ENCODE data around the gene PTPRS.

The PTPRS gene

GRCh38 chr19:5355693-5356092, 15.1 kb upstream of the PTPRS start:
- POLR2A ChIA-PET, result interaction anchor here (0.6 kb wide), 1 partner anchor 175 kb away, joined by 3 read pairs; no protein-coding TSS in a partner anchor
- Histone ChIP-seq H3K27me3 (replicated peaks in 2 of 5; ENCODE audit: control insufficient read depth in 4 of 5, insufficient read depth in 5 of 5, low read length in 4 of 5) (peaks cover 2 to 33% (median 13%) of the 10 kb centered on the region in 5 experiments), H3K4me3 (ENCODE audit: control insufficient read depth in 1 of 7, extremely low read depth in 1 of 7, insufficient read depth in 4 of 7, low read depth in 2 of 7, low read length in 6 of 7) (no peak overlapping the region), H3K27ac (ENCODE audit: insufficient read depth in 1 of 2, low read depth in 1 of 2, low read length in 2 of 2, poor library complexity in 1 of 2, severe bottlenecking in 2 of 2) (no peak overlapping the region), H3K36me3 (ENCODE audit: control insufficient read depth in 4 of 4, insufficient read depth in 4 of 4, low read length in 3 of 4) (no peaks in the 10 kb centered on the region), H3K4me1 (ENCODE audit: control extremely low read depth in 1 of 4, control insufficient read depth in 4 of 4, insufficient read depth in 4 of 4, low read length in 3 of 4) (no peaks in the 10 kb centered on the region), H3K9me3 (ENCODE audit: control extremely low read depth in 1 of 5, control insufficient read depth in 4 of 5, insufficient read depth in 2 of 5, low read depth in 1 of 5, low read length in 4 of 5) (no peaks in the 10 kb centered on the region)
- no peak for DNase-seq
- 58% methylated on average over 5 of the region's 5 CpGs for WGBS (ENCODE audit: insufficient coverage)
- CTCF ChIA-PET, result no interaction called here

DNA sequence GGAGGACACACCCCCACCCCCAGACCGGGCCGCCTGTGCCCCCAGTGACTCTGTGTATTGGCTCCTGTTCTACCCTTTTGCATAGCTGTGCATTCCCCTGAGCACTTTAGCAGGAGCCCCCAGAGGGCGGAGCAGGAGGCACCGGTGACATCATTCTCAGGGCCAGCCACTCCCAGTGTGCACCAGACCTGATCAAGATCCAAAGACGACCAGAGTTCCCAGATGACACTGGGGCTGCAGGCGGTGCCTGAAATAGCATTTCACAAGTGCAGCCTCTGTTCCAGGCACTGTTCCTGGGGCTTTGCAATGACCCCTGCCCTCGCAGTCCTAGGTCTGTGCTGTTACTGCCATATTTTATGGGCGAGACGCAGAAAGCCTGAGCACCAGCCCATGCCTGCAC, 14.5 kb upstream of the PTPRS start:
- DNase-seq, result no peak

DNA sequence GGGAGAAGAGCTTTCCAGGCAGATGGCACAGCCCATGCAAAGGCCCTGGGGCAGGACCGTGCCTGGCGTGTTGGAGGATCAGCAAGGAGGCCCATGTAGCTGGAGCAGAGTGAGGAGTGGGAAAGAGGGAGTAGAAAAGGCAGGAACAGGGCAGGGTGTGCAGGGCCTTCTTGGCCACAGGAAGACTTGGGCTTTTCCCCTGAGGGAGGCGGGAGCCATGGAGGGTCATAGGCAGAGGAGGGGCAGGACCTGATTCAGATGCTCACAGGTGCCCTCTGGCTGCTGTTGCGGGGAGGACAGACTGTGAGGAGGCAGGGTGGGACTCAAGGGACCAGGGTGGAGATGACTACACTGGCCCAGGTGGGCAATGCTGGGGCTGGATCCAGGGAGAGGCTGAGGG, 13.8 kb upstream of the PTPRS start:
- H3K27me3 ChIP-seq (replicated peaks in 2 of 5; ENCODE audit: control insufficient read depth in 4 of 5, insufficient read depth in 5 of 5, low read length in 4 of 5), result peaks cover 2 to 30% (median 13%) of the 10 kb centered on the region in 5 experiments
- H3K4me3 ChIP-seq (ENCODE audit: control insufficient read depth in 1 of 7, extremely low read depth in 1 of 7, insufficient read depth in 4 of 7, low read depth in 2 of 7, low read length in 6 of 7), result no peak overlapping the region
- no peak for DNase-seq
- POLR2A ChIA-PET, result no interaction called here
- CTCF ChIA-PET, result no interaction called here
- no peaks in the 10 kb centered on the region for H3K9me3 ChIP-seq (ENCODE audit: control extremely low read depth in 1 of 5, control insufficient read depth in 4 of 5, insufficient read depth in 2 of 5, low read depth in 1 of 5, low read length in 4 of 5)
- no peaks in the 10 kb centered on the region for H3K36me3 ChIP-seq (ENCODE audit: control insufficient read depth in 4 of 4, insufficient read depth in 4 of 4, low read length in 3 of 4)
- WGBS (ENCODE audit: insufficient coverage), result 94% methylated on average over 3 of the region's 4 CpGs
- H3K27ac ChIP-seq (ENCODE audit: insufficient read depth in 1 of 2, low read depth in 1 of 2, low read length in 2 of 2, poor library complexity in 1 of 2, severe bottlenecking in 2 of 2), result no peak overlapping the region
- H3K4me1 ChIP-seq (ENCODE audit: control extremely low read depth in 1 of 4, control insufficient read depth in 4 of 4, insufficient read depth in 4 of 4, low read length in 3 of 4), result no peaks in the 10 kb centered on the region

More for the DNA sequence above, 14.5 kb upstream of the PTPRS start:
- 59% methylated on average over 7 of the region's 9 CpGs for WGBS (ENCODE audit: insufficient coverage)
- Histone ChIP-seq H3K4me3 (ENCODE audit: control insufficient read depth in 1 of 7, extremely low read depth in 1 of 7, insufficient read depth in 4 of 7, low read depth in 2 of 7, low read length in 6 of 7) (no peak overlapping the region), H3K27ac (ENCODE audit: insufficient read depth in 1 of 2, low read depth in 1 of 2, low read length in 2 of 2, poor library complexity in 1 of 2, severe bottlenecking in 2 of 2) (no peak overlapping the region), H3K9me3 (ENCODE audit: control extremely low read depth in 1 of 5, control insufficient read depth in 4 of 5, insufficient read depth in 2 of 5, low read depth in 1 of 5, low read length in 4 of 5) (no peaks in the 10 kb centered on the region), H3K27me3 (replicated peaks in 2 of 5; ENCODE audit: control insufficient read depth in 4 of 5, insufficient read depth in 5 of 5, low read length in 4 of 5) (peaks cover 2 to 30% (median 13%) of the 10 kb centered on the region in 5 experiments), H3K4me1 (ENCODE audit: control extremely low read depth in 1 of 4, control insufficient read depth in 4 of 4, insufficient read depth in 4 of 4, low read length in 3 of 4) (no peaks in the 10 kb centered on the region), H3K36me3 (ENCODE audit: control insufficient read depth in 4 of 4, insufficient read depth in 4 of 4, low read length in 3 of 4) (no peaks in the 10 kb centered on the region)
- ChIA-PET POLR2A (no interaction called here), CTCF (no interaction called here)

GRCh38 chr19:5352229-5352763, 11.7 kb upstream of the PTPRS start:
- no peak overlapping the region for H3K27ac ChIP-seq (ENCODE audit: insufficient read depth in 1 of 2, low read depth in 1 of 2, low read length in 2 of 2, poor library complexity in 1 of 2, severe bottlenecking in 2 of 2)
- ChIA-PET CTCF (no interaction called here), POLR2A (no interaction called here)
- H3K9me3 ChIP-seq (ENCODE audit: control extremely low read depth in 1 of 5, control insufficient read depth in 4 of 5, insufficient read depth in 2 of 5, low read depth in 1 of 5, low read length in 4 of 5), result peaks cover 0 to 6% (median 0%) of the 10 kb centered on the region in 5 experiments
- DNase-seq, result no peak
- no peaks in the 10 kb centered on the region for H3K36me3 ChIP-seq (ENCODE audit: control insufficient read depth in 4 of 4, insufficient read depth in 4 of 4, low read length in 3 of 4)
- WGBS (ENCODE audit: insufficient coverage), result 58% methylated on average over 7 of the region's 8 CpGs
- H3K27me3 ChIP-seq (replicated peaks in 2 of 5; ENCODE audit: control insufficient read depth in 4 of 5, insufficient read depth in 5 of 5, low read length in 4 of 5), result peaks cover 0 to 24% (median 15%) of the 10 kb centered on the region in 5 experiments
- no peaks in the 10 kb centered on the region for H3K4me1 ChIP-seq (ENCODE audit: control extremely low read depth in 1 of 4, control insufficient read depth in 4 of 4, insufficient read depth in 4 of 4, low read length in 3 of 4)
- no peak overlapping the region for H3K4me3 ChIP-seq (ENCODE audit: control insufficient read depth in 1 of 7, extremely low read depth in 1 of 7, insufficient read depth in 4 of 7, low read depth in 2 of 7, low read length in 6 of 7)

GRCh38 chr19:5351731-5352228, 11.2 kb upstream of the PTPRS start:
- Histone ChIP-seq H3K36me3 (ENCODE audit: control insufficient read depth in 4 of 4, insufficient read depth in 4 of 4, low read length in 3 of 4) (no peaks in the 10 kb centered on the region), H3K9me3 (ENCODE audit: control extremely low read depth in 1 of 5, control insufficient read depth in 4 of 5, insufficient read depth in 2 of 5, low read depth in 1 of 5, low read length in 4 of 5) (peaks cover 0 to 6% (median 0%) of the 10 kb centered on the region in 5 experiments), H3K27me3 (replicated peaks in 2 of 5; ENCODE audit: control insufficient read depth in 4 of 5, insufficient read depth in 5 of 5, low read length in 4 of 5) (peaks cover 0 to 25% (median 11%) of the 10 kb centered on the region in 5 experiments), H3K4me3 (ENCODE audit: control insufficient read depth in 1 of 7, extremely low read depth in 1 of 7, insufficient read depth in 4 of 7, low read depth in 2 of 7, low read length in 6 of 7) (no peak overlapping the region), H3K4me1 (ENCODE audit: control extremely low read depth in 1 of 4, control insufficient read depth in 4 of 4, insufficient read depth in 4 of 4, low read length in 3 of 4) (no peaks in the 10 kb centered on the region), H3K27ac (ENCODE audit: insufficient read depth in 1 of 2, low read depth in 1 of 2, low read length in 2 of 2, poor library complexity in 1 of 2, severe bottlenecking in 2 of 2) (no peak overlapping the region)
- POLR2A ChIA-PET, result no interaction called here
- WGBS (ENCODE audit: insufficient coverage), result 84% methylated on average over 2 of the region's 2 CpGs
- CTCF ChIA-PET, result no interaction called here
- no peak for DNase-seq

DNA sequence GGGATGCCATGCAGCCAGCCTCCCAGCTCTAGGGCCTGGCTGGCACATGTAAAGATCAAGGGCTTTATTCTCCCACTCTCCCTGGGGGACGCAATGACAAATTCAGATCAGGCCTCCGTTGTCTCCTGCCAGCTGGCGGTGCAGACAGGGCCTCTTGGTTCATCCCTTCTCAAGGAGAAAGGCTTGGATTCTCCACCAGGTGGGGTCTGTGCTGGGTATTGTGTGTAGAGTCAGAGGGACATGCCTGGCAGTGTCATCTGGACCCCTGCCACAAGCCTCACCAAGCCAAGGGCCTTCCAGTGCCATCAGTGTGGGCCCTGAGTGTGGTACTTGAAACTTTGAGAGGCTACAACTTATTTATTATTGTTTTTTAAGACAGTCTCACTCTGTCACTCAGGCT, 8.4 kb upstream of the PTPRS start:
- POLR2A ChIA-PET, result no interaction called here
- CTCF ChIA-PET, result no interaction called here

GRCh38 chr19:5345895-5346386, 5.3 kb upstream of the PTPRS start:
- Histone ChIP-seq H3K27me3 (replicated peaks in 2 of 5; ENCODE audit: control insufficient read depth in 4 of 5, insufficient read depth in 5 of 5, low read length in 4 of 5) (peaks cover 0 to 33% (median 13%) of the 10 kb centered on the region in 5 experiments), H3K27ac (ENCODE audit: insufficient read depth in 1 of 2, low read depth in 1 of 2, low read length in 2 of 2, poor library complexity in 1 of 2, severe bottlenecking in 2 of 2) (no peak overlapping the region), H3K9me3 (ENCODE audit: control extremely low read depth in 1 of 5, control insufficient read depth in 4 of 5, insufficient read depth in 2 of 5, low read depth in 1 of 5, low read length in 4 of 5) (peaks cover 0 to 6% (median 0%) of the 10 kb centered on the region in 5 experiments), H3K4me3 (ENCODE audit: control insufficient read depth in 1 of 7, extremely low read depth in 1 of 7, insufficient read depth in 4 of 7, low read depth in 2 of 7, low read length in 6 of 7) (no peak overlapping the region), H3K36me3 (ENCODE audit: control insufficient read depth in 4 of 4, insufficient read depth in 4 of 4, low read length in 3 of 4) (no peaks in the 10 kb centered on the region), H3K4me1 (ENCODE audit: control extremely low read depth in 1 of 4, control insufficient read depth in 4 of 4, insufficient read depth in 4 of 4, low read length in 3 of 4) (no peaks in the 10 kb centered on the region)
- POLR2A ChIA-PET, result no interaction called here
- CTCF ChIA-PET, result no interaction called here
- peak in 2 of 3 donors; percentile 28 to 46 for DNase-seq
- WGBS (ENCODE audit: insufficient coverage), result 10% methylated on average over 2 of the region's 6 CpGs

More for the DNA sequence above, 8.4 kb upstream of the PTPRS start:
- H3K27ac ChIP-seq (ENCODE audit: insufficient read depth in 1 of 2, low read depth in 1 of 2, low read length in 2 of 2, poor library complexity in 1 of 2, severe bottlenecking in 2 of 2), result no peak overlapping the region
- no peak overlapping the region for H3K4me3 ChIP-seq (ENCODE audit: control insufficient read depth in 1 of 7, extremely low read depth in 1 of 7, insufficient read depth in 4 of 7, low read depth in 2 of 7, low read length in 6 of 7)
- no peaks in the 10 kb centered on the region for H3K36me3 ChIP-seq (ENCODE audit: control insufficient read depth in 4 of 4, insufficient read depth in 4 of 4, low read length in 3 of 4)
- WGBS (ENCODE audit: insufficient coverage), result 75% methylated on average over 2 of the region's 3 CpGs
- DNase-seq, result no peak
- H3K27me3 ChIP-seq (replicated peaks in 2 of 5; ENCODE audit: control insufficient read depth in 4 of 5, insufficient read depth in 5 of 5, low read length in 4 of 5), result peaks cover 0 to 22% (median 9%) of the 10 kb centered on the region in 5 experiments
- peaks cover 0 to 6% (median 0%) of the 10 kb centered on the region in 5 experiments for H3K9me3 ChIP-seq (ENCODE audit: control extremely low read depth in 1 of 5, control insufficient read depth in 4 of 5, insufficient read depth in 2 of 5, low read depth in 1 of 5, low read length in 4 of 5)
- H3K4me1 ChIP-seq (ENCODE audit: control extremely low read depth in 1 of 4, control insufficient read depth in 4 of 4, insufficient read depth in 4 of 4, low read length in 3 of 4), result no peaks in the 10 kb centered on the region

All from common myeloid progenitor, CD34-positive (primary cell).